Activated CD8-positive, alpha-beta T cell treated with anti-CD3 and anti-CD28 coated beads for 36 hours (primary cell): ENCODE measurements around the gene ABCC11. TPM values are rescaled to one million over a fixed set of nuclear protein-coding genes. Genes with fewer than 3 reads are reported as not detected.

ENCODE experiments used
- ATAC-seq: fragments of 200-7000 bp; cut with Tn5 transposase; one replicate; pipeline ENCODE4 v1.10.0; 2021; ENCODE audit warnings: mild to moderate bottlenecking, moderate library complexity
- CTCF ChIA-PET: fragments of 350-600 bp; sonication (Branson Sonifier 250); formaldehyde crosslinking; loops from one replicate; lab custom pipeline; 2021; ENCODE audit warnings: antibody characterized with exemption; lab: Charles Lee
- POLR2A ChIA-PET: fragments of 350-600 bp; sonication (Branson Sonifier 250); formaldehyde crosslinking; loops from one replicate; lab custom pipeline; 2021; ENCODE audit warnings: antibody characterized with exemption; lab: Charles Lee
- DNase-seq: peaks from one replicate; pipeline ENCODE4 v3.0.0-alpha.2; 2020
- H3K27ac Mint-ChIP-seq: one replicate; pipeline ENCODE4 v1.8.0; 2021; ENCODE audit warnings: mild to moderate bottlenecking, mixed read lengths
- H3K27me3 Mint-ChIP-seq: one replicate; pipeline ENCODE4 v1.8.0; 2021; ENCODE audit warnings: mixed read lengths
- H3K36me3 Mint-ChIP-seq: one replicate; pipeline ENCODE4 v1.8.0; 2021; ENCODE audit warnings: low read depth, mixed read lengths
- H3K4me1 Mint-ChIP-seq: one replicate; pipeline ENCODE4 v1.8.0; 2021; ENCODE audit warnings: low read depth, mixed read lengths
- H3K4me3 Mint-ChIP-seq: one replicate; pipeline ENCODE4 v1.8.0; 2021; ENCODE audit warnings: mild to moderate bottlenecking, moderate library complexity, mixed read lengths
- H3K9me3 Mint-ChIP-seq: one replicate; pipeline ENCODE4 v1.8.0; 2021; ENCODE audit warnings: mixed read lengths
- intact Hi-C: fragments of 100-400 bp; cut with micrococcal nuclease; formaldehyde crosslinking; loops from one replicate; pipeline ENCODE4 v1.10.0; 2022
- total RNA-seq, 2 experiments: library from RNA; stranded (reverse); gene quantifications; one replicate each; pipeline ENCODE4 v1.2.3, GENCODE V29; 2021
- TF ChIP-seq, protein P1 (sequence below): fragments of 200-600 bp; IDR thresholded peaks from one replicate; pipeline ENCODE4 v1.8.0; 2022; ENCODE audit warnings: antibody characterized with exemption, mild to moderate bottlenecking

ABCC11 gene
- total RNA-seq, 2 experiments from 2014 or later: 0.16 to 0.54 TPM

DNA sequence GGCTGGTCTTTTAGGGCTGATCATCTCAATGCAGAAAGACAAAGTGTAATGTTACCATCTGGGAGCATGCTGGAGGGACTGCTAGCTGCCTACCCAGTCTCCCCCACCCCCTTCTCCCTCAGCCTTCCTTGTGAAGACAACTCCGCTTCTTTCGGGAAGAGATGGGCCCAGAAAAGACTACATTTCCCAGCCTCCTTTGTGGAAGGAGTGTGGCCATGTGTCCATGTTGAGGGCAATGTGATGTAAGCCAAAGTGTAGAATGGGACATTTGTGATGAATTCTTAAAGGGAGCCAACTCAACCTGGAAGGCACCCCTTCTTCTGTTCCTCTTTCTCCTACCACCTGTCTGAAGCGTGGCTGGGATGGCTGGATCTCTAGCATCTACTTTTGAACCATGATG, 107.8 kb downstream of the ABCC11 start:
- Mint-ChIP-seq H3K4me1 (no peaks in the 10 kb centered on the region), H3K27me3 (peaks cover 8% of the 10 kb centered on the region), H3K36me3 (no peaks in the 10 kb centered on the region), H3K9me3 (no peaks in the 10 kb centered on the region), H3K27ac (no peak overlapping the region), H3K4me3 (no peak overlapping the region)
- intact Hi-C loops: no loop called here
- DNase-seq (no peak), ATAC-seq (no peak)
- ChIA-PET POLR2A (no interaction called here), CTCF (interaction anchor here (2.9 kb wide), 1 partner anchor 25 kb away, joined by 11 read pairs; no protein-coding TSS in a partner anchor)
- TF ChIP-seq, protein P1, sequence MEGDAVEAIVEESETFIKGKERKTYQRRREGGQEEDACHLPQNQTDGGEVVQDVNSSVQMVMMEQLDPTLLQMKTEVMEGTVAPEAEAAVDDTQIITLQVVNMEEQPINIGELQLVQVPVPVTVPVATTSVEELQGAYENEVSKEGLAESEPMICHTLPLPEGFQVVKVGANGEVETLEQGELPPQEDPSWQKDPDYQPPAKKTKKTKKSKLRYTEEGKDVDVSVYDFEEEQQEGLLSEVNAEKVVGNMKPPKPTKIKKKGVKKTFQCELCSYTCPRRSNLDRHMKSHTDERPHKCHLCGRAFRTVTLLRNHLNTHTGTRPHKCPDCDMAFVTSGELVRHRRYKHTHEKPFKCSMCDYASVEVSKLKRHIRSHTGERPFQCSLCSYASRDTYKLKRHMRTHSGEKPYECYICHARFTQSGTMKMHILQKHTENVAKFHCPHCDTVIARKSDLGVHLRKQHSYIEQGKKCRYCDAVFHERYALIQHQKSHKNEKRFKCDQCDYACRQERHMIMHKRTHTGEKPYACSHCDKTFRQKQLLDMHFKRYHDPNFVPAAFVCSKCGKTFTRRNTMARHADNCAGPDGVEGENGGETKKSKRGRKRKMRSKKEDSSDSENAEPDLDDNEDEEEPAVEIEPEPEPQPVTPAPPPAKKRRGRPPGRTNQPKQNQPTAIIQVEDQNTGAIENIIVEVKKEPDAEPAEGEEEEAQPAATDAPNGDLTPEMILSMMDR: no peak

DNA sequence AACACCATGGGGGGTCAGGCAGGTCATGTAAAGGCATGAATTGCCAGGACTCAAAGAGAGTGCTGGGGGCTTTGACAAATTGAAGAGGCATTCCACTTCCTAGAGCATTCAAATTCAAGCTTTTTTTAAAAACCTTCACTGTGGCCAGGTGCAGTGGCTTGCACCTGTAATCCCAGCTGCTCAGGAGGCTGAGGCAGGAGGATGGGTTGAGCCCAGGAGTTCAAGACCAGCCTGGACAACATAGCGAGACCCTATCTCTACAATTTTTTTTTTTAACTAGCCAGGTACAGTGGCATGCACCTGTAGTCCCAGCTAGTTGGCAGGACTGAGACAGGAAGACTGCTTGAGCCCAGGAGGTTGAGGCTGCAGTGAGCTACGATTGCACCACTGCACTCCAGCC, 108.8 kb downstream of the ABCC11 start:
- ChIA-PET POLR2A (no interaction called here), CTCF (interaction anchor here (2.9 kb wide), 1 partner anchor 26 kb away, joined by 11 read pairs; no protein-coding TSS in a partner anchor)
- intact Hi-C loops: no loop called here
- Mint-ChIP-seq H3K9me3 (no peaks in the 10 kb centered on the region), H3K4me3 (no peak overlapping the region), H3K4me1 (no peaks in the 10 kb centered on the region), H3K27ac (no peak overlapping the region), H3K27me3 (peaks cover 7% of the 10 kb centered on the region), H3K36me3 (no peaks in the 10 kb centered on the region)
- DNase-seq (no peak), ATAC-seq (no peak)
- TF ChIP-seq, protein P1: no peak

DNA sequence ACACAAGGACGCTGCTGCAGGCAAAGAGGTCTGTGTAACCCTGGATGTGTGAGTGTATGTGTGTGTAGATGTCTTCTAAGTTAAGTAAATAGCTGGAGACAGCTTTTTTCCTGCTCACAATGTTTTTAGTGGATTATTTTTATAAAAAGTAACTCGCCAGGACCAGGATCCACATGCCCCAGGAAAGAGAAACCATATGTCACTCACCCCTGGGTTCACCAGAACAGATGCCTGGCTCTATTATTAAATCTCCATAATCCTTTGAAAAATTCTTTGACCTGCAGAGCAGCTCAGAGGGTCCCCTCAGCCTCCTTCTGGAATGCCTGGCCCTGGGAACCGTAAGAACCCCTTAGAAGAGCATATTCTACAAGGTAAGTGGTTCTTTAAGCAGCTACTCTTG, 109.5 kb downstream of the ABCC11 start:
- H3K27me3 Mint-ChIP-seq: peaks cover 7% of the 10 kb centered on the region
- no peaks in the 10 kb centered on the region for H3K36me3 Mint-ChIP-seq
- ATAC-seq (no peak), DNase-seq (no peak)
- H3K4me1 Mint-ChIP-seq: no peaks in the 10 kb centered on the region
- no peak overlapping the region for H3K4me3 Mint-ChIP-seq
- H3K9me3 Mint-ChIP-seq: no peaks in the 10 kb centered on the region
- no peak overlapping the region for H3K27ac Mint-ChIP-seq
- TF ChIP-seq, protein P1: no peak
- CTCF ChIA-PET: interaction anchor here (2.9 kb wide), 1 partner anchor 27 kb away, joined by 11 read pairs; no protein-coding TSS in a partner anchor
- POLR2A ChIA-PET: no interaction called here
- intact Hi-C loops: no loop called here

DNA sequence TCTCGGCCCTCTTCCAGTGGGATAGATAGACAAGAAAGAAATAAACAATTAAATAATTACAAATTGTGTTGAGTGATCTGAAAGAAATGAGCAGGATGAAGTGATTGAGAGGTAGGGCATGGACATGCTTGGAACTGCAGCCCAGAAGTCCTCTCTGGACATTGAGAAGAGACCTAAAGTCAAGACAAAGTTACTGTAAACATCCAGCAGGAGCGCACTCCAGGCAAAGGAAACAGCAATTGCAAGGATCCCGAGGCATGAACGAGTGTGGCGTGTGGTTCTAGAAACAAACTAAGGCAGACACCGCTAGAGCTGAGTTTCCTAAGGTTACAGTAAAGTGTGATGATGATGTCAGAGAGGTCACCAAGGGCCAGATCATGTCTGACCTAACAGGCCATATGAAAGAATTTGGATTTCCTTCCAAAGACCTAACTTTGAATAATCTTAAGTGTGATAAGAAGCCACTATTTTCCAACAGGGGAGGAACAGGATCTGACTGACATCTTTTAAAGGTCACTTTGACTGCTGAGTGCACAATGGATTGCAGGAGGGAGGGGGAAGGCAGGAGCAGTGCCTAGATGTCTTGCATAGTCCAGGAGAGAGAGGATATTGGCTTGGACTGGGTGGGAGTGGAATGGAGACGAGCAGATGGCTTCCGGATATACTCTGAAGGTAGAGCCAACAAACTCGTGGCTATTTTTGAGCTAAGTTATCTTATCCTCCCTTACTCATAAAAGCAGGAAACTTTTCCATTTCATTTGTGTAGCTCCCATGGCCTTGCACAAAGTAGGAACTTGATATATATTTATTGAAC, 110.6 kb downstream of the ABCC11 start:
- Mint-ChIP-seq H3K27ac (no peak overlapping the region), H3K4me3 (no peak overlapping the region), H3K9me3 (no peaks in the 10 kb centered on the region), H3K27me3 (peaks cover under 1% of the 10 kb centered on the region), H3K36me3 (no peaks in the 10 kb centered on the region), H3K4me1 (no peaks in the 10 kb centered on the region)
- TF ChIP-seq, protein P1: no peak
- no peak for DNase-seq
- ChIA-PET CTCF (interaction anchor here (2.9 kb wide), 1 partner anchor 28 kb away, joined by 11 read pairs; no protein-coding TSS in a partner anchor), POLR2A (no interaction called here)
- intact Hi-C loops: no loop called here
- no peak for ATAC-seq
